ENCODE results near the gene KIAA1191.

DNA sequence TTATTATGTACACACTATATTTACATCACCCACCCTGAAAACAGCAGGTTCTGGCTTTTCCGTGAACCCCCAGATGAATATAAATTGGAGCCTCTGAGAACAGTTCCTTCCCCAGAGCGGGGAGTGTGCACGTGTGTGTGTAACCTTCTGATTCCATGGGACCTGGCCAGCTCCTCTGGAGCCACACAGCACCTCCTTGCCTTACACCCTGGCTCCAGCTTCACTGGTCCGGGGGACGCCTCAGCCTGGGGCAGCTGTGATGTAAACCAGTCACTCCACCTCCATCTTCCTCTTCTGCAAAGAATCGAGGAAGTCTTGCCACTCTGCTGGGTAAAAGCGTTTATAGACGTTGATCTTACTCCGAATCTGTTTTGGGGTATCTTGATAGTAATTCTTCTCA, 22.4 kb upstream of the KIAA1191 start:
- TF ChIP-seq, protein P1, sequence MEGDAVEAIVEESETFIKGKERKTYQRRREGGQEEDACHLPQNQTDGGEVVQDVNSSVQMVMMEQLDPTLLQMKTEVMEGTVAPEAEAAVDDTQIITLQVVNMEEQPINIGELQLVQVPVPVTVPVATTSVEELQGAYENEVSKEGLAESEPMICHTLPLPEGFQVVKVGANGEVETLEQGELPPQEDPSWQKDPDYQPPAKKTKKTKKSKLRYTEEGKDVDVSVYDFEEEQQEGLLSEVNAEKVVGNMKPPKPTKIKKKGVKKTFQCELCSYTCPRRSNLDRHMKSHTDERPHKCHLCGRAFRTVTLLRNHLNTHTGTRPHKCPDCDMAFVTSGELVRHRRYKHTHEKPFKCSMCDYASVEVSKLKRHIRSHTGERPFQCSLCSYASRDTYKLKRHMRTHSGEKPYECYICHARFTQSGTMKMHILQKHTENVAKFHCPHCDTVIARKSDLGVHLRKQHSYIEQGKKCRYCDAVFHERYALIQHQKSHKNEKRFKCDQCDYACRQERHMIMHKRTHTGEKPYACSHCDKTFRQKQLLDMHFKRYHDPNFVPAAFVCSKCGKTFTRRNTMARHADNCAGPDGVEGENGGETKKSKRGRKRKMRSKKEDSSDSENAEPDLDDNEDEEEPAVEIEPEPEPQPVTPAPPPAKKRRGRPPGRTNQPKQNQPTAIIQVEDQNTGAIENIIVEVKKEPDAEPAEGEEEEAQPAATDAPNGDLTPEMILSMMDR (IDR thresholded peaks at IDR 0.05): no peak
- TF ChIP-seq POLR2A (IDR thresholded peaks at IDR 0.05): no peak

Measured in lower leg skin (tissue), 3 donors.